Fibroblast of skin of right biceps (primary cell): ENCODE data around the gene ERCC8.
"Not testable (repeated sequence)": the region's sequence is repeated elsewhere in the genome, so short reads cannot be mapped to it uniquely, and the experiment has no call there.

Source experiments
- DNase-seq: peaks from one replicate; pipeline ENCODE4 v3.0.0-alpha.2; 2013

Gene ERCC8

GRCh38 chr5:60903356-60903755 is 41.5 kb downstream of the ERCC8 start:
- DNase-seq: no peak

GRCh38 chr5:60896991-60897390 is 47.9 kb downstream of the ERCC8 start:
- no peak for DNase-seq

GRCh38 chr5:60893521-60893920 is 51.3 kb downstream of the ERCC8 start:
- DNase-seq: no peak

- DNase-seq: no peak
Measured at GRCh38 chr5:60891667-60892066, 53.2 kb downstream of the ERCC8 start.

- no peak for DNase-seq
Measured at GRCh38 chr5:60888359-60889061, 56.4 kb downstream of the ERCC8 start.

- no peak for DNase-seq
Measured at GRCh38 chr5:60887746-60888145, 57.1 kb downstream of the ERCC8 start.

GRCh38 chr5:60887096-60887495 is 57.8 kb downstream of the ERCC8 start:
- DNase-seq: no peak

GRCh38 chr5:60886158-60886557 is 58.7 kb downstream of the ERCC8 start:
- DNase-seq: no peak

GRCh38 chr5:60883229-60883628 is 61.6 kb downstream of the ERCC8 start:
- no peak for DNase-seq

GRCh38 chr5:60872892-60873291 is 72.0 kb downstream of the ERCC8 start:
- no peak for DNase-seq

- no peak for DNase-seq
Measured at GRCh38 chr5:60870857-60871256, 74.0 kb downstream of the ERCC8 start.

- not testable (repeated sequence) for DNase-seq
Measured at GRCh38 chr5:60860572-60860971, 84.3 kb downstream of the ERCC8 start.

- no peak for DNase-seq
Measured at GRCh38 chr5:60856066-60856465, 88.8 kb downstream of the ERCC8 start.

- DNase-seq: no peak
Measured at GRCh38 chr5:60852940-60853339, 91.9 kb downstream of the ERCC8 start.

GRCh38 chr5:60852317-60852716 is 92.6 kb downstream of the ERCC8 start:
- no peak for DNase-seq

- no peak for DNase-seq
Measured at GRCh38 chr5:60851626-60852025, 93.2 kb downstream of the ERCC8 start.

GRCh38 chr5:60846298-60846697 is 98.6 kb downstream of the ERCC8 start:
- DNase-seq: no peak

- DNase-seq: peak; percentile 26
Measured at GRCh38 chr5:60843936-60844905, 100.6 kb downstream of the ERCC8 start, which contains the start of gene ELOVL7. ELOVL7 (minus strand) TSS chr5:60844269; CDS start chr5:60787397, 56,872 bp downstream.

- no peak for DNase-seq
Measured at GRCh38 chr5:60843386-60843935, 101.4 kb downstream of the ERCC8 start.

GRCh38 chr5:60842871-60843385 is 101.9 kb downstream of the ERCC8 start:
- DNase-seq: no peak

GRCh38 chr5:60841361-60841760 is 103.5 kb downstream of the ERCC8 start:
- DNase-seq: no peak

GRCh38 chr5:60836131-60836530 is 108.7 kb downstream of the ERCC8 start:
- no peak for DNase-seq

GRCh38 chr5:60835554-60835953 is 109.3 kb downstream of the ERCC8 start:
- peak; percentile 13 for DNase-seq
